Retina (tissue), 1 donor: Measurements from ENCODE around the gene PLEKHA1.

Experiments used
- DNase-seq: peaks from one replicate; pipeline ENCODE4 v3.0.0-alpha.2; 2016

The PLEKHA1 gene

GRCh38 chr10:122347170-122347841, 27.2 kb upstream of the PLEKHA1 start:
- DNase-seq, result no peak

- peak; percentile 85 for DNase-seq
These were observed 26.0 kb upstream of the PLEKHA1 start for GRCh38 chr10:122348512-122348911.

- DNase-seq, result peak; percentile 85
These were observed 25.6 kb upstream of the PLEKHA1 start for GRCh38 chr10:122348935-122349361.

- DNase-seq, result no peak
These were observed 24.6 kb upstream of the PLEKHA1 start for GRCh38 chr10:122349758-122350369.

GRCh38 chr10:122350893-122351292, 23.6 kb upstream of the PLEKHA1 start:
- DNase-seq, result no peak

GRCh38 chr10:122352817-122353525, 21.5 kb upstream of the PLEKHA1 start:
- DNase-seq, result no peak

- no peak for DNase-seq
These were observed 20.1 kb upstream of the PLEKHA1 start for GRCh38 chr10:122354383-122354782.

- DNase-seq, result no peak
These were observed 16.8 kb upstream of the PLEKHA1 start for GRCh38 chr10:122357685-122358084.

- no peak for DNase-seq
These were observed 14.9 kb upstream of the PLEKHA1 start for GRCh38 chr10:122359621-122360020.

- DNase-seq, result no peak
These were observed 13.5 kb upstream of the PLEKHA1 start for GRCh38 chr10:122361046-122361445.

- no peak for DNase-seq
These were observed 12.4 kb upstream of the PLEKHA1 start for GRCh38 chr10:122362031-122362592.

- no peak for DNase-seq
These were observed 11.9 kb upstream of the PLEKHA1 start for GRCh38 chr10:122362621-122363020.

GRCh38 chr10:122363311-122363710, 11.2 kb upstream of the PLEKHA1 start:
- no peak for DNase-seq

- DNase-seq, result no peak
These were observed 10.6 kb upstream of the PLEKHA1 start for GRCh38 chr10:122363722-122364463.

- peak; percentile 37 for DNase-seq
These were observed 5.8 kb upstream of the PLEKHA1 start for GRCh38 chr10:122368502-122369254.

- DNase-seq, result no peak
These were observed 1.4 kb upstream of the PLEKHA1 start for GRCh38 chr10:122373108-122373507.

- no peak for DNase-seq
These were observed 787 bp upstream of the PLEKHA1 start for GRCh38 chr10:122373721-122374120.

- DNase-seq, result peak; percentile 85
These were observed 561 bp downstream of the PLEKHA1 start for GRCh38 chr10:122374859-122375678.

GRCh38 chr10:122375679-122376160, 1.2 kb downstream of the PLEKHA1 start:
- DNase-seq, result no peak

- DNase-seq, result no peak
These were observed 2.0 kb downstream of the PLEKHA1 start for GRCh38 chr10:122376364-122376961.

- DNase-seq, result no peak
These were observed 4.5 kb downstream of the PLEKHA1 start for GRCh38 chr10:122379041-122379440.
